Esophagus squamous epithelium (tissue), 5 donors: Measurements from ENCODE around the gene CORIN. TPM values are rescaled to one million over a fixed set of nuclear protein-coding genes. Genes with fewer than 3 reads are reported as not detected.
A peak's percentile ranks its signal among the peaks of the same experiment; 100 is the strongest.

Experiments
- DNase-seq: peaks from one replicate; lab custom pipeline; 2025; lab: John Stamatoyannopoulos, UW
- H3K27ac ChIP-seq, 4 donors: fragments of 200-600 bp; sonication (generic); one replicate each; pipeline ENCODE4 v1.5.1; 2016 to 2019; ENCODE audit warnings: mild to moderate bottlenecking in 1 of 4
- H3K27me3 ChIP-seq, 4 donors: fragments of 200-600 bp; sonication (generic); 1 replicate in 3 of 4; 2 replicates in 1 of 4; pipeline versions ENCODE4 v1.5.1 to v1.6.0; 2017 to 2021; ENCODE audit warnings: antibody characterized with exemption in 1 of 4
- H3K36me3 ChIP-seq, 3 donors: fragments of 200-600 bp; sonication (generic); one replicate each; pipeline ENCODE4 v1.5.1; 2016 to 2019
- H3K4me1 ChIP-seq, 3 donors: fragments of 200-600 bp; sonication (generic); one replicate each; pipeline ENCODE4 v1.5.1; 2017 to 2019
- H3K4me3 ChIP-seq, 4 donors: fragments of 200-600 bp; sonication (generic); 1 replicate in 3 of 4; 2 replicates in 1 of 4; pipeline ENCODE4 v1.5.1; 2016 to 2019; ENCODE audit warnings: mild to moderate bottlenecking in 2 of 4, moderate library complexity in 1 of 4
- H3K9me3 ChIP-seq, 3 donors: fragments of 200-600 bp; sonication (generic); one replicate each; pipeline ENCODE4 v1.5.1; 2016 to 2019
- POLR2A ChIP-seq, 4 donors: fragments of 450-650 bp; IDR thresholded peaks; one replicate each; pipeline ENCODE4 v1.6.1; 2017; ENCODE audit warnings: antibody characterized with exemption in 4 of 4, mild to moderate bottlenecking in 4 of 4, moderate library complexity in 3 of 4
- WGBS, 2 donors: methylation state at CpG; one replicate each; pipeline ENCODE4 v1.1.5; 2018; 5-methylcytosine and 5-hydroxymethylcytosine counted together
- intact Hi-C: fragments of 100-400 bp; cut with DNase I; formaldehyde crosslinking; loops from one replicate; pipeline ENCODE4 v1.15.0; 2022
- total RNA-seq, 4 donors: library from RNA; depleted of rRNA; stranded (reverse); fragments of >200 nt; gene quantifications; one replicate each; pipeline ENCODE4 v1.1.0, GENCODE V29; 2016
- TF ChIP-seq, protein P1 (sequence below), 6 experiments: fragments of 450-650 bp in 4 of 6; fragments of 200-600 bp in 2 of 6; sonication (generic) in 2 of 6; IDR thresholded peaks; one replicate each; pipeline ENCODE4 v1.5.1; 2016 to 2019; ENCODE audit warnings: antibody characterized with exemption in 6 of 6, mild to moderate bottlenecking in 4 of 6, moderate library complexity in 4 of 6
- donor health status: DM: yes; HTN: yes; CAD: no.

CORIN gene
- total RNA-seq, result 1 to 10 TPM in 1 of 4 donors, under 1 TPM in 3; 0.08 to 4.8 (median 0.41) TPM

DNA sequence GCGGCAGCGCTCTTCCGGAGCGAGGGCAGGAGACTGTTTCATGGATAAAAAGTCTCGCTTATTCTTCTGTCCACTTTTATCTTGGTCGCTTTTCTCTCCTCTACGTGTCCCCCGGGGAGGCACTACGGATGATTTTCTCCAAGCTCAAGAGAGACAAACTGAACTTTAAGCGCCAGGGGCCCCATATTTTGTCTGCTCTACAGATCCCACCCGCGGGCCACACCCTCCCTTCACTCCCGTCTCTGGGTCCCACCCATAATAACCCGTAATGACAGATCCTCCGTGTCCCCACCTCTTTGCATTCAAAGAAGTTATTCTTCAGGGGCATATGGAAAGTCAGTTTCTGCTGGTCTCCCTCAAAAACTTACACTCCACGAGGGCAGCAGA is at the start of gene CORIN:
Gene CORIN (minus strand): TSS at position 160 of the 387 bp plus-strand sequence. CDS start 118 bp downstream, at position 42.
- peaks cover 17 to 35% (median 20%) of the 10 kb centered on the region in 3 donors for H3K4me1 ChIP-seq
- intact Hi-C loops, result loop anchor here (10.0 kb wide), 1 partner anchor 153 kb away; no protein-coding TSS in a partner anchor
- H3K27me3 ChIP-seq, result peaks cover 0 to 5% (median 0%) of the 10 kb centered on the region in 4 donors
- 5 to 11% methylated on average over 16 of the region's 16 CpGs for WGBS, 2 donors
- H3K4me3 ChIP-seq, result peak within 1 kb of the TSS; percentile 38 to 71 (median 49)
- no peaks in the 10 kb centered on the region for H3K36me3 ChIP-seq
- no peaks in the 10 kb centered on the region for H3K9me3 ChIP-seq
- H3K27ac ChIP-seq, result peak within 1 kb of the TSS in 1 of 4 donors; percentile 16
- TF ChIP-seq, protein P1, sequence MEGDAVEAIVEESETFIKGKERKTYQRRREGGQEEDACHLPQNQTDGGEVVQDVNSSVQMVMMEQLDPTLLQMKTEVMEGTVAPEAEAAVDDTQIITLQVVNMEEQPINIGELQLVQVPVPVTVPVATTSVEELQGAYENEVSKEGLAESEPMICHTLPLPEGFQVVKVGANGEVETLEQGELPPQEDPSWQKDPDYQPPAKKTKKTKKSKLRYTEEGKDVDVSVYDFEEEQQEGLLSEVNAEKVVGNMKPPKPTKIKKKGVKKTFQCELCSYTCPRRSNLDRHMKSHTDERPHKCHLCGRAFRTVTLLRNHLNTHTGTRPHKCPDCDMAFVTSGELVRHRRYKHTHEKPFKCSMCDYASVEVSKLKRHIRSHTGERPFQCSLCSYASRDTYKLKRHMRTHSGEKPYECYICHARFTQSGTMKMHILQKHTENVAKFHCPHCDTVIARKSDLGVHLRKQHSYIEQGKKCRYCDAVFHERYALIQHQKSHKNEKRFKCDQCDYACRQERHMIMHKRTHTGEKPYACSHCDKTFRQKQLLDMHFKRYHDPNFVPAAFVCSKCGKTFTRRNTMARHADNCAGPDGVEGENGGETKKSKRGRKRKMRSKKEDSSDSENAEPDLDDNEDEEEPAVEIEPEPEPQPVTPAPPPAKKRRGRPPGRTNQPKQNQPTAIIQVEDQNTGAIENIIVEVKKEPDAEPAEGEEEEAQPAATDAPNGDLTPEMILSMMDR (IDR thresholded peaks at IDR 0.05), result no peak
- TF ChIP-seq POLR2A (IDR thresholded peaks at IDR 0.05), result no peak
- no peak for DNase-seq

DNA sequence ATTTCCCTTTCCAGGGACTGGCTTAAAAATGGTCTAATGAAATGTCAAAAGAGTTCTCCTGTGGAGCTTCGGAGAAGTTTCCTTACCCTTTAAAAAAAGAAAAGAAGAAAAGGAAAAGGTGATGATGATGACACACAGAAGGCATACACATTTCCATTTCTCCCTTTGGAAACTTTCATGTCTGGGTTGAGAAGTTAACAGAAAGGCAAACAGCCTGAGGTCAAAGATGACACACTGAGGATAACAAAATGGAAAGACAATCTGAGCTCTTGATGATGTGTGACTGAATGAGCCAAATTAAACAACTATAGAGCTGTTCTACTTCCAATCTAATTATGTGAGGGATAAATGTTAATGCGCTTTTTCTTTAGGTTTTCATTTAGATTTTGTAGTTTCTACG is 44.4 kb upstream of the CORIN start:
- WGBS, 2 donors, result 56 to 61% methylated on average over 3 of the region's 3 CpGs

GRCh38 chr4:47879458-47879857 is 41.6 kb upstream of the CORIN start:
- no peaks in the 10 kb centered on the region for H3K4me1 ChIP-seq
- intact Hi-C loops, result no loop called here
- H3K27ac ChIP-seq, result no peak overlapping the region
- H3K27me3 ChIP-seq, result no peaks in the 10 kb centered on the region
- TF ChIP-seq, protein P1 (IDR thresholded peaks at IDR 0.05), result no peak
- TF ChIP-seq POLR2A (IDR thresholded peaks at IDR 0.05), result no peak
- H3K36me3 ChIP-seq, result peaks cover 5 to 83% (median 13%) of the 10 kb centered on the region in 3 donors
- H3K4me3 ChIP-seq, result no peak overlapping the region
- DNase-seq, result no peak
- no peaks in the 10 kb centered on the region for H3K9me3 ChIP-seq

More for the DNA sequence above, 44.4 kb upstream of the CORIN start:
- Histone ChIP-seq H3K27ac (no peak overlapping the region), H3K4me3 (no peak overlapping the region), H3K36me3 (peaks cover 5 to 83% (median 13%) of the 10 kb centered on the region in 3 donors), H3K27me3 (no peaks in the 10 kb centered on the region), H3K9me3 (no peaks in the 10 kb centered on the region), H3K4me1 (no peaks in the 10 kb centered on the region)
- TF ChIP-seq, protein P1 (IDR thresholded peaks at IDR 0.05), result no peak
- no peak for TF ChIP-seq POLR2A (IDR thresholded peaks at IDR 0.05)
- intact Hi-C loops, result no loop called here
- no peak for DNase-seq

GRCh38 chr4:47876784-47877546 is 39.1 kb upstream of the CORIN start:
- H3K36me3 ChIP-seq, result peaks cover 9 to 83% (median 11%) of the 10 kb centered on the region in 3 donors
- no peak for TF ChIP-seq POLR2A (IDR thresholded peaks at IDR 0.05)

DNA sequence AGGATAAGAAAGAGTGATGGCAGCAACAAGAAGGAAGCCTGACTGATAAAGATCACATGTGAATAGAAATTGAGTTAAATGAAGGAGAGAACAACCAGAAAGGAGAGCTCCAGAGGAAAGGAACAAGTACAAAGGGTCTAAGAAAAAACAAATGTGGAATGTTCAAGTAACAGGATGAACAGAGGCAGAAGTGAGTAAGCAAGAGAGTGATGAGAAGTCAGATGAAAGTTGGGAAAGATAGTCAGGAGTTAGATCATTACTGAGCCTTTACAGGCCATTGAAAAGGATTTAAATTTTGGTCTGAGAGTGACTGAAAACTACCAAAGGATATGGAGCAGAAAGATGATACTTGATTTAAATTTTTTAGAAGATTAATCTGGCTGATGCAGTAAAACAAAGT is 38.4 kb upstream of the CORIN start:
- intact Hi-C loops, result no loop called here
- TF ChIP-seq POLR2A (IDR thresholded peaks at IDR 0.05), result no peak
- TF ChIP-seq, protein P1 (IDR thresholded peaks at IDR 0.05), result no peak

More at GRCh38 chr4:47876784-47877546, 39.1 kb upstream of the CORIN start:
- no peak for DNase-seq
- Histone ChIP-seq H3K27ac (no peak overlapping the region), H3K4me1 (no peaks in the 10 kb centered on the region), H3K9me3 (peaks cover 0 to 5% (median 0%) of the 10 kb centered on the region in 3 donors), H3K4me3 (no peak overlapping the region), H3K27me3 (no peaks in the 10 kb centered on the region)
- intact Hi-C loops, result no loop called here
- WGBS, 2 donors, result 88 to 90% methylated on average over 3 of the region's 3 CpGs

More for the DNA sequence above, 38.4 kb upstream of the CORIN start:
- H3K4me1 ChIP-seq, result no peaks in the 10 kb centered on the region
- no peak for DNase-seq
- H3K4me3 ChIP-seq, result no peak overlapping the region
- peaks cover 0 to 5% (median 0%) of the 10 kb centered on the region in 3 donors for H3K9me3 ChIP-seq
- H3K27me3 ChIP-seq, result no peaks in the 10 kb centered on the region
- H3K36me3 ChIP-seq, result peaks cover 9 to 82% (median 13%) of the 10 kb centered on the region in 3 donors
- H3K27ac ChIP-seq, result no peak overlapping the region
